ENCODE measurements around the gene SMC1B.

DNA sequence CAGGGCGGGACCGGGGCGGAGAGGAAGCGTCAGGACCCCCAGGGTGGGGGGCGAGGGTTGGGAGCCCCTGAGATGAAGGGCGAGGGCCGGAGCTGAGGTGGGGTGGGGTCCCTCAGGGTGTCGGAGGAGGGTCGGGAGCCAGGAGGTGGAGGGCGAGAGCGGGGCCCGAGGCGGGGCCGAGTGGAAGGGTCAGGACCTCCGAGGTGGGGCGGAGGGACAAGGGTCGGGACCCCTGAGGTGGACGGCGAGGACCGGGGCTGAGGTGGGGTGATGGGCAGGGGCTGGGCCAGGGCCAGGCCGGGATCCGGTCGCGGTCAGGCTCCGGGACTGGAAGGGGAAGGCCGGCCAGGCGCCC, 409 bp downstream of the SMC1B start:
- TF ChIP-seq POLR2A (IDR thresholded peaks at IDR 0.05) (no peak), POLR2AphosphoS5 (IDR thresholded peaks at IDR 0.05) (no peak)
- TF ChIP-seq, protein P1, sequence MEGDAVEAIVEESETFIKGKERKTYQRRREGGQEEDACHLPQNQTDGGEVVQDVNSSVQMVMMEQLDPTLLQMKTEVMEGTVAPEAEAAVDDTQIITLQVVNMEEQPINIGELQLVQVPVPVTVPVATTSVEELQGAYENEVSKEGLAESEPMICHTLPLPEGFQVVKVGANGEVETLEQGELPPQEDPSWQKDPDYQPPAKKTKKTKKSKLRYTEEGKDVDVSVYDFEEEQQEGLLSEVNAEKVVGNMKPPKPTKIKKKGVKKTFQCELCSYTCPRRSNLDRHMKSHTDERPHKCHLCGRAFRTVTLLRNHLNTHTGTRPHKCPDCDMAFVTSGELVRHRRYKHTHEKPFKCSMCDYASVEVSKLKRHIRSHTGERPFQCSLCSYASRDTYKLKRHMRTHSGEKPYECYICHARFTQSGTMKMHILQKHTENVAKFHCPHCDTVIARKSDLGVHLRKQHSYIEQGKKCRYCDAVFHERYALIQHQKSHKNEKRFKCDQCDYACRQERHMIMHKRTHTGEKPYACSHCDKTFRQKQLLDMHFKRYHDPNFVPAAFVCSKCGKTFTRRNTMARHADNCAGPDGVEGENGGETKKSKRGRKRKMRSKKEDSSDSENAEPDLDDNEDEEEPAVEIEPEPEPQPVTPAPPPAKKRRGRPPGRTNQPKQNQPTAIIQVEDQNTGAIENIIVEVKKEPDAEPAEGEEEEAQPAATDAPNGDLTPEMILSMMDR (IDR thresholded peaks at IDR 0.05): no peak

Data from suprapubic skin (tissue), 4 donors.